Naive thymus-derived CD4-positive, alpha-beta T cell (primary cell): Measurements from ENCODE around the gene GPC1. TPM values are rescaled to one million over a fixed set of nuclear protein-coding genes. Genes with fewer than 3 reads are reported as not detected.

Source experiments
- ATAC-seq: fragments of 150-1000 bp; cut with Tn5 transposase; 2 replicates; pipeline ENCODE4 v1.10.0; 2021; ENCODE audit warnings: mild to moderate bottlenecking, moderate library complexity
- CTCF ChIA-PET: fragments of 350-600 bp; sonication (Branson Sonifier 250); formaldehyde crosslinking; loops from one replicate; lab custom pipeline; 2021; ENCODE audit warnings: antibody characterized with exemption; lab: Charles Lee
- POLR2A ChIA-PET: fragments of 350-600 bp; sonication (Branson Sonifier 250); formaldehyde crosslinking; loops from one replicate; lab custom pipeline; 2021; ENCODE audit warnings: antibody characterized with exemption, inconsistent platforms; lab: Charles Lee
- DNase-seq, 9 donors: peaks; one replicate each; pipeline versions ENCODE4 v3.0.0 to v3.0.0-alpha.2; 2020 to 2022; ENCODE audit warnings: mixed read lengths in 1 of 9
- H3K27ac ChIP-seq: one replicate; pipeline ENCODE4 v1.7.0; 2013; ENCODE audit warnings: mild to moderate bottlenecking, low read depth, low read length, moderate library complexity
- H3K27me3 ChIP-seq, 2 donors: one replicate each; pipeline ENCODE4 v1.7.0; 2013; ENCODE audit warnings: low read length in 2 of 2, mild to moderate bottlenecking in 2 of 2, moderate library complexity in 2 of 2; ENCODE audit not compliant: control insufficient read depth in 2 of 2, insufficient read depth in 2 of 2
- H3K36me3 ChIP-seq, 3 experiments: 1 replicate in 2 of 3; 2 replicates in 1 of 3; pipeline ENCODE4 v1.7.0; 2013; ENCODE audit warnings: low read length in 3 of 3, mild to moderate bottlenecking in 3 of 3, moderate library complexity in 1 of 3; ENCODE audit not compliant: insufficient read depth in 3 of 3, control insufficient read depth in 2 of 3
- H3K4me1 ChIP-seq, 2 donors: one replicate each; pipeline ENCODE4 v1.7.0; 2013; ENCODE audit warnings: low read length in 2 of 2, mild to moderate bottlenecking in 2 of 2, moderate library complexity in 1 of 2; ENCODE audit not compliant: control insufficient read depth in 2 of 2, insufficient read depth in 2 of 2
- H3K4me3 ChIP-seq: 2 replicates; pipeline ENCODE4 v1.7.0; 2013; ENCODE audit warnings: mild to moderate bottlenecking, low read length
- H3K9me3 ChIP-seq, 3 experiments: 1 replicate in 2 of 3; 2 replicates in 1 of 3; pipeline ENCODE4 v1.7.0; 2013; ENCODE audit warnings: low read length in 3 of 3; ENCODE audit not compliant: control insufficient read depth in 2 of 3
- H3K27ac Mint-ChIP-seq, 9 donors: one replicate each; pipeline ENCODE4 v1.8.0; 2020 to 2022; ENCODE audit warnings: mixed read lengths in 9 of 9, mild to moderate bottlenecking in 8 of 9, moderate library complexity in 5 of 9, inconsistent platforms in 2 of 9
- H3K27me3 Mint-ChIP-seq, 5 donors: one replicate each; pipeline ENCODE4 v1.8.0; 2021 to 2022; ENCODE audit warnings: mixed read lengths in 5 of 5, mild to moderate bottlenecking in 1 of 5
- H3K36me3 Mint-ChIP-seq, 5 donors: one replicate each; pipeline ENCODE4 v1.8.0; 2020 to 2022; ENCODE audit warnings: mixed read lengths in 5 of 5, mild to moderate bottlenecking in 3 of 5, inconsistent platforms in 1 of 5
- H3K4me1 Mint-ChIP-seq, 7 donors: one replicate each; pipeline ENCODE4 v1.8.0; 2020 to 2022; ENCODE audit warnings: mixed read lengths in 7 of 7, mild to moderate bottlenecking in 3 of 7, inconsistent platforms in 1 of 7
- H3K4me3 Mint-ChIP-seq, 10 donors: one replicate each; pipeline ENCODE4 v1.8.0; 2020 to 2022; ENCODE audit warnings: mild to moderate bottlenecking in 10 of 10, mixed read lengths in 10 of 10, moderate library complexity in 6 of 10, inconsistent platforms in 2 of 10
- H3K9me3 Mint-ChIP-seq, 11 donors: one replicate each; pipeline ENCODE4 v1.8.0; 2020 to 2022; ENCODE audit warnings: mixed read lengths in 11 of 11, mild to moderate bottlenecking in 4 of 11, inconsistent platforms in 1 of 11, moderate library complexity in 1 of 11
- intact Hi-C, 2 donors: fragments of 100-400 bp; cut with micrococcal nuclease; formaldehyde crosslinking; loops; one replicate each; pipeline ENCODE4 v1.15.1; 2023
- polyA plus RNA-seq, 2 donors: library from polyadenylated mRNA; unstranded; fragments of 300-500 nt; fragmentation: Illumina TruSeq; gene quantifications; one replicate each; pipeline ENCODE4 v1.2.3, GENCODE V29; 2021
- total RNA-seq, 6 experiments: library from RNA in 5 of 6; stranded (reverse) in 5 of 6; gene quantifications; 1 replicate in 5 of 6; 2 replicates in 1 of 6; pipeline ENCODE4 v1.2.3 and lab custom pipeline; 2021 to 2026

The GPC1 gene
- total and polyA plus RNA-seq, 7 experiments from 2014 or later, result 0.08 to 4.5 (median 0.68) TPM; not detected in 1

DNA sequence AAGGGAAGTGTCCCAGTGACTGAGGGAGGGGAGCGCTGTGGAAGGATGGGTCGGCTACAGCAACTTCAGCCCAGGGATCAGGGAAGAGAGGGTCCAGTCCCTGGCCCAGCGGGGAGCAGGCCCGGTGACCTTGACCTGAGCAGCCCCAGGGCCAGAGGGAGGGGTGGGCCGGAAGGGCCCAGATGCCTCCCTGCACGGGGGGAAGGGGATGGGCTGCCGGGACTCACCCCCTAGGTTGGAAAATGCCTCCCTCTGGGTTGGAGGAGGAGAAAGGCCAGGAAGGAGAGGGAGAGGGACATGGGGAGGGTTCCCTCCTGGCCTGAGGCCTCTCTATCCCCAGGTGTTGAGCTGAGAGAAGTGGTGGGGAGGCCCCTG, 19.8 kb downstream of the GPC1 start:
- Mint-ChIP-seq H3K36me3 (no peaks in the 10 kb centered on the region), H3K9me3 (peaks cover 0 to 3% (median 0%) of the 10 kb centered on the region in 11 donors), H3K27me3 (peaks cover 28 to 49% (median 33%) of the 10 kb centered on the region in 5 donors), H3K27ac (no peak overlapping the region), H3K4me1 (peaks cover 0 to 16% (median 9%) of the 10 kb centered on the region in 7 donors), H3K4me3 (peak overlapping the region in 2 of 10 donors; percentile 67 to 82)
- no peaks in the 10 kb centered on the region for H3K4me1 ChIP-seq
- H3K4me3 ChIP-seq, result no peak overlapping the region
- ATAC-seq (no peak), DNase-seq (no peak)
- ChIA-PET CTCF (no interaction called here), POLR2A (no interaction called here)
- H3K27me3 ChIP-seq, result peaks cover 0 to 19% of the 10 kb centered on the region in 2 donors
- no peaks in the 10 kb centered on the region for H3K9me3 ChIP-seq
- intact Hi-C loops, result no loop called here
- H3K36me3 ChIP-seq, result no peaks in the 10 kb centered on the region
- H3K27ac ChIP-seq, result no peak overlapping the region

DNA sequence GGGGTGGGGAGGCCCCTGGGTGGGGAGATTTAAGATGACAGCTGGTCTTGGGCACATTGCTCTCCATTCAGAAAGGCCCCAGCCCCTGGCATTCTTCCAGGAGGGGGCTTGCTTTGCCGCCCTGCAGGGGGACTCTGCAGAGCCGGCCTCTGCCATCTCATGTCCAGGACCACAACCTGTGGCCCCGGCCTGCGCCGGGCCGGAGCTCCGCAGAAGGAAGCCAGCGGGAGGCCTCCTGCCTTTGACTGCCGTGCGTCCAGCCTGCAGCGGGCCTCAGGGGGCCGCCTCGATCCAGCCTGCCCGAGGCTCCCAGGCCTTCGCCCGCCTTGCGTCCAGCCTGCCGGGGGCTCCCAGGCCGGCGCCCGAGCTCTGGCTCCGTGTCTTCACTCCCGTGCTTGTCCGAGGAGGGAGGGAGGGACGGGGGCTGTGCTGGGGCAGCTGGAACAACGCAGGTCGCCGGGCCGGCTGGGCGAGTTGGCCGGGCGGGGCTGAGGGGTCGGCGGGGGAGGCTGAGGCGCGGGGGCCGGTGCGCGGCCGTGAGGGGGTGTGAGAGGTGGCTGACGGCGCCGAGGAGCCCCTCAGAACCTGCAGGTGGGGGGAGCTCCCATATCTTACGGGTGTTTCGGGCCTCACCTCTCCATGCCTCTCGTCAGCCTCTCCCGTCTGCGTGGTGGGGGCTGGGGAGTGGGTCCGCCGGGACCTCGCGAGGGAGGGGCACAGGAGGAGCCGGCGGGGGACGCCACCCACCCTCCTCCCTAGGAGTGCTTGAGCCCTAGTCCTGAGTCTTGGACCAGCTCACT, 20.4 kb downstream of the GPC1 start:
- Mint-ChIP-seq H3K4me3 (peak overlapping the region in 1 of 10 donors; percentile 19), H3K9me3 (peaks cover 0 to 3% (median 0%) of the 10 kb centered on the region in 11 donors), H3K4me1 (peaks cover 0 to 16% (median 9%) of the 10 kb centered on the region in 7 donors), H3K27me3 (peaks cover 22 to 43% (median 27%) of the 10 kb centered on the region in 5 donors), H3K27ac (no peak overlapping the region), H3K36me3 (no peaks in the 10 kb centered on the region)
- H3K4me1 ChIP-seq, result no peaks in the 10 kb centered on the region
- ChIA-PET POLR2A (no interaction called here), CTCF (no interaction called here)
- no peak for DNase-seq
- no peak for ATAC-seq
- H3K9me3 ChIP-seq, result no peaks in the 10 kb centered on the region
- H3K27ac ChIP-seq, result no peak overlapping the region
- no peak overlapping the region for H3K4me3 ChIP-seq
- intact Hi-C loops, result no loop called here
- peaks cover 0 to 19% of the 10 kb centered on the region in 2 donors for H3K27me3 ChIP-seq
- H3K36me3 ChIP-seq, result no peaks in the 10 kb centered on the region

DNA sequence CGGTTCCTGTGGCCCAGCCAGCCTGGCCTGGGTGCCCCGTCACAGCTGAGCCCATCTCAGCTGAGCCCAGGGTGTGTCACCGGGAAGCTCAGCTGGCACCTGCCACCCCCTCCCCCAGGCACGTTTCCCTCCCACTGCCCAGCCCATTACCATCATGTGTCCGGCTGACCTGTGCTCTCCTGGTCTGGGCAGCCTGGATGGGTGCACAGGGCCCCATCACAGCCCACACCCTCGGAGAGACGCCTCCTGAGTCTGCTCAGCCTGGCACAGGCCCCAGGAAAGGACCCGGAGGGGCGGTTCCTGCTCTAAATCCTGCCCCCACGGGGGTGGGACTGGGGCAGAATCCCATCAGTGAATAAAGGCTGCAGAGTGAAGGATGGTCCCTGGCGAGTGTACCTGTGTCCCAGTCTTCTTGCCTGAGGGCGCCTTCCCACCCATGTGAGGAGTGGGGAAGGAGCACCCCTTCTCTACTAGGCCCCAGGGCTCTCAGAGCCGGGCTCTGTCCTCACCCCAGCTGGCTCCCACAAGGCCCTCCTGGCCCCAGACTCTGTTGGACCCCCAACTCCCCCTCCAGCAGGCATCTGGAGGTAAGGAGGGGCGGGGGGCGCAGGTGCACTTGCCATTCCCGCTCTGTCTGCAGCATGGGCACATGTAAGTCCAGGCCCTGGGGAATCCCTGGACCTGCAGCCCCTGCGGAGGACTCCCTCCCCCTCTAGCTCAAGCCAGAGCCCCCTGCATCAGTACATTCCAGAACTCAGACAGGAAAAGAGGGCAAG, 21.2 kb downstream of the GPC1 start:
- Histone ChIP-seq H3K9me3 (no peaks in the 10 kb centered on the region), H3K36me3 (no peaks in the 10 kb centered on the region), H3K4me3 (no peak overlapping the region), H3K27ac (no peak overlapping the region), H3K27me3 (peaks cover 0 to 19% of the 10 kb centered on the region in 2 donors), H3K4me1 (no peaks in the 10 kb centered on the region)
- Mint-ChIP-seq H3K27me3 (peaks cover 14 to 35% (median 21%) of the 10 kb centered on the region in 5 donors), H3K27ac (no peak overlapping the region), H3K4me1 (peaks cover 0 to 16% (median 9%) of the 10 kb centered on the region in 7 donors), H3K4me3 (peak overlapping the region in 1 of 10 donors; percentile 19), H3K36me3 (no peaks in the 10 kb centered on the region), H3K9me3 (peaks cover 0 to 3% (median 0%) of the 10 kb centered on the region in 11 donors)
- intact Hi-C loops, result no loop called here
- POLR2A ChIA-PET, result no interaction called here
- CTCF ChIA-PET, result no interaction called here
- DNase-seq (no peak), ATAC-seq (no peak)

DNA sequence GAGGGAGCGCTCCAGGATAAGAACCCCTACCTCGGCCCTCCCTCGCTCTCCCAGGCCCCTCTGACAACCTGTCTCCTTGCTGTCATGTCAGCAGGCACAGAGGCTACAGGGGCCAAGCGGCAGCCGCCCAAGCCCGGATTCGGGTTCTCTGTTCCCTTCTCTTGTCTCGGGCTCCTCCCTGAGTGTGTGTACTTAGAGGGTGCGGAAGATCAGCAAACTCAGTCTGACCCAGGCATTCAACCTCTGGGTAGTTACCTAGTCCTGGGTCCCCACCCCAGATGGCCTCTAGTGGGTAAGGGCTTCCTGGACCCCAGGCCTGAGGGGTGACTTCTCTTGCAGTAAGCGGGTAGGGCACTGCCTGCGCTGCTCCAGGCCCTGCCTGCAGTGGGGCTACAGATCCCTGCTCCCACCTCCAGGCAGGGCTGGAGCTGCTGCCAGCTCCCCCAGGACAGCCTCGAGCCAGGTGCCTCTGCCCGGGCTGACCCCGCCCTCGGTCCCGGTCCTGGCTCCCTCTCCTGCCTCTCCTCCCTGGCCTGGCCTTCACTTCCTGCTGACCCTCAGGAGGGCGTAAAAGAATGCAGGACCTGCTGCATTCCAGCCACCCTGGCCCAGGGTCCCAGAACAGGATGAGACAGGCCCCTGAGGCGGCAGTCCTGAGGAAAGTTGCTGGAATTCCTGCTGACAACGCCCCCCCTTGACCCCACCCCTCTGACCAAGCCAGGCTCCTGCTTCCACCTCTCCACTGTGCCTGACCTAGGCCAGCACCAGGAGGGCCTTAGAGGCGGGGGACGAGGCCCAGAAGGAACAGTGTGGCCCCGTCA, 22.0 kb downstream of the GPC1 start:
- no peaks in the 10 kb centered on the region for H3K36me3 Mint-ChIP-seq
- H3K27me3 Mint-ChIP-seq, result peaks cover 8 to 29% (median 14%) of the 10 kb centered on the region in 5 donors
- ATAC-seq, result no peak
- peaks cover 0 to 3% (median 0%) of the 10 kb centered on the region in 11 donors for H3K9me3 Mint-ChIP-seq
- H3K27me3 ChIP-seq, result peaks cover 0 to 13% of the 10 kb centered on the region in 2 donors
- CTCF ChIA-PET, result no interaction called here
- DNase-seq, result peak in 1 of 9 donors; percentile 1
- no peak overlapping the region for H3K27ac ChIP-seq
- peaks cover 0 to 11% (median 9%) of the 10 kb centered on the region in 7 donors for H3K4me1 Mint-ChIP-seq
- no peak overlapping the region for H3K4me3 Mint-ChIP-seq
- H3K36me3 ChIP-seq, result no peaks in the 10 kb centered on the region
- no peaks in the 10 kb centered on the region for H3K9me3 ChIP-seq
- intact Hi-C loops, result no loop called here
- no peak overlapping the region for H3K27ac Mint-ChIP-seq
- H3K4me3 ChIP-seq, result no peak overlapping the region
- H3K4me1 ChIP-seq, result no peaks in the 10 kb centered on the region
- POLR2A ChIA-PET, result no interaction called here

DNA sequence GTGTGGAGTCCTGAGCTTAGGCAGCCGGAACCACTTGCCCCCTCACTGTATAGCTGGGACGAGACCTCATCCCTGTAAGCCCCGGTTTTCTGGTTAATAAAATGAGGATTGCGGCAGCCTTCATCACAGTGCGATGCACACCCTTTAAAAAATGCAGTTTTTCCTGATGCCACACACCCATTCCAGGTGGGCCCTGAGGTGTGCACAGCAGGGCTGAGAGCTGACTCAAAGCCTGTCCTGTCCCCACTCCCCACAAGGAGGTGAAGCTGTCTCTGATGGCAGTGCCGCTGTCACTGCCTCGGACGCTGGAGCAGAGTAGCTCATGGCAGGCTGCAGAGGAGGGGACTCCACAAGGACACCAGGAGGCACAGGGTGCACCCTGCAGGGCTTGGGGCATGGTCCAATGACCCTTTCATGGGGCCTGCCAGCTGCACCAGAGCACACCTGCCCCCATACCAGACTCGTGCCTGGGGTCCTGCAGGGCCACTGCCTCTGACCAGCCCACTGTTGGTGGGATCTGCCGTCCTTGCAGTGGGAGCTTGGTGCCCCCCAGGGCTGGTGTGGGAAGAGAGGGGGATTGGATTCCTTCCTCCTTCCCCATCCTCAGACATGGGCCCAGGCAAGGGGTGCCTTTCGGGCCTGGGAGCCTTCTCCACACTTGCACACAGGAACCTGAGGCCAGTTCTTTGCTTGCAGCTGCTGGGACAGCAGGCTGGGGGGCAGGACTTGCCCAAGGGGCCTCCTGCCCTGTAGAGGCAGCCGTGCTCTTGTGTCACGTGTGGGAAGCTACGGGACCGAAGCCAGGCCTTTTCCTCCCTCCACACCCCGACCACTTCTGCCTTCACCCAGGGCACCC, 22.8 kb downstream of the GPC1 start:
- Histone ChIP-seq H3K4me1 (no peaks in the 10 kb centered on the region), H3K9me3 (no peaks in the 10 kb centered on the region), H3K4me3 (no peak overlapping the region), H3K27ac (no peak overlapping the region), H3K27me3 (peaks cover 0 to 13% of the 10 kb centered on the region in 2 donors), H3K36me3 (no peaks in the 10 kb centered on the region)
- no peak overlapping the region for H3K27ac Mint-ChIP-seq
- peaks cover 8 to 29% (median 14%) of the 10 kb centered on the region in 5 donors for H3K27me3 Mint-ChIP-seq
- POLR2A ChIA-PET, result no interaction called here
- intact Hi-C loops, result no loop called here
- H3K36me3 Mint-ChIP-seq, result no peaks in the 10 kb centered on the region
- CTCF ChIA-PET, result no interaction called here
- ATAC-seq (no peak), DNase-seq (no peak)
- H3K4me1 Mint-ChIP-seq, result peaks cover 0 to 11% (median 9%) of the 10 kb centered on the region in 7 donors
- H3K4me3 Mint-ChIP-seq, result no peak overlapping the region
- H3K9me3 Mint-ChIP-seq, result peaks cover 0 to 3% (median 0%) of the 10 kb centered on the region in 11 donors
